Tibial nerve (tissue), 4 donors: ENCODE results near the gene FLACC1. TPM values are rescaled to one million over a fixed set of nuclear protein-coding genes. Genes with fewer than 3 reads are reported as not detected.

Source experiments
- DNase-seq, 2 donors: peaks; one replicate each; pipeline ENCODE4 v3.0.0-alpha.2; 2019; ENCODE audit warnings: low spot score in 2 of 2
- H3K27ac ChIP-seq, 4 donors: fragments of 200-600 bp; sonication (generic) in 3 of 4; one replicate each; pipeline ENCODE4 v1.5.1; 2017 to 2019; ENCODE audit warnings: mild to moderate bottlenecking in 1 of 4
- H3K27me3 ChIP-seq, 2 donors: fragments of 200-600 bp; sonication (generic) in 1 of 2; one replicate each; pipeline versions ENCODE4 v1.5.1 to v1.6.0; 2017 to 2019
- H3K36me3 ChIP-seq, 3 donors: fragments of 200-600 bp; sonication (generic); one replicate each; pipeline ENCODE4 v1.5.1; 2018 to 2019
- H3K4me1 ChIP-seq, 4 donors: fragments of 200-600 bp; sonication (generic) in 3 of 4; one replicate each; pipeline ENCODE4 v1.5.1; 2017 to 2019
- H3K4me3 ChIP-seq, 4 donors: fragments of 200-600 bp; sonication (generic) in 3 of 4; one replicate each; pipeline ENCODE4 v1.5.1; 2017 to 2019; ENCODE audit warnings: mild to moderate bottlenecking in 1 of 4, moderate library complexity in 1 of 4
- H3K9me3 ChIP-seq, 4 donors: fragments of 200-600 bp; sonication (generic) in 3 of 4; one replicate each; pipeline ENCODE4 v1.5.1; 2017 to 2019
- EP300 ChIP-seq, 2 donors: sonication (generic); formaldehyde crosslinking; IDR thresholded peaks; one replicate each; pipeline ENCODE4 v1.6.1; 2017; ENCODE audit warnings: antibody characterized with exemption in 2 of 2, mild to moderate bottlenecking in 1 of 2
- POLR2A ChIP-seq, 2 donors: fragments of 450-650 bp; IDR thresholded peaks; one replicate each; pipeline ENCODE4 v1.6.1; 2017; ENCODE audit warnings: antibody characterized with exemption in 2 of 2, mild to moderate bottlenecking in 2 of 2, moderate library complexity in 2 of 2
- WGBS, 2 donors: methylation state at CpG; one replicate each; pipeline ENCODE4 v1.1.5; 2018; 5-methylcytosine and 5-hydroxymethylcytosine counted together
- total RNA-seq, 4 donors: library from RNA; depleted of rRNA; stranded (reverse); fragments of >200 nt; gene quantifications; one replicate each; pipeline ENCODE4 v1.1.0, GENCODE V29; 2016
- TF ChIP-seq, protein P1 (sequence below), 5 experiments: fragments of 200-600 bp in 3 of 5; fragments of 450-650 bp in 2 of 5; sonication (generic) in 3 of 5; IDR thresholded peaks; one replicate each; pipeline ENCODE4 v1.5.1; 2016 to 2019; ENCODE audit warnings: antibody characterized with exemption in 5 of 5, mild to moderate bottlenecking in 3 of 5, moderate library complexity in 2 of 5

FLACC1 gene
- total RNA-seq, 4 donors from 2014 or later, result 0.66 to 2.1 (median 1.1) TPM

DNA sequence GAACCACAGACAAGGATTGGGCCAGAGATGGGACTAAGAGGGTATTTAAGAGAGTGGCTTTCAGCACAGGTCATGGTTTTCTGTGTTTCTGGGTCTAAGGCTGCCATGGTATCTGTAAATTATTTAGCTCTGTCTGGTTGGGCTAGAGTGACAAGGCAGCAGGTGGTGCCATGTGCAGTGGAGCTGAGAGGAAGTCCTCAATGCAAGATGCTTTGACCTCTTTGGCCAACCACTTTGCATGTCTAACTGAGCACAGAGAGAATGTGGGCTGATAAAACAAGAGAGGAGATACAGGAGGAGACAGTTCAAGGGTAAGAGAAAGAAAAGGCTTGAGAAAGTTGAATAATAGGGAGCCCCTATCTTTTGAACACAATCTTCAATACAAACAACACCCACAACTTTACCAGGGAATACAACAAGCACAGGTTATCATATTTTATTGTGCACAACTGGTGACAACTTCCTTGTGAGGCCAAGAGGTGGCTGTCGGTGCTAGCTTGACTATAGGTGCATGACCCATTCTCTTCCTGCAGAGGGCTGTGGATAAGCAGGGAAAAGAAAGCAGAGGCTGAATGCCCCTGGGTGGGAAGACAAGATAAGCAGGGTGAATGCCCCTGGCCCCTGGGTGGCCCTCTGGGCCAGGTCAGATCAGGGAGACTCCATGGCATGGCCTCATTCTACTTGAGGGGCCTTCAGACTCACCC lies 12.3 kb downstream of the FLACC1 start:
- H3K27ac ChIP-seq, result no peak overlapping the region
- H3K4me1 ChIP-seq, result no peaks in the 10 kb centered on the region
- H3K4me3 ChIP-seq, result no peak overlapping the region
- H3K27me3 ChIP-seq, result no peaks in the 10 kb centered on the region
- no peak for DNase-seq
- TF ChIP-seq POLR2A (IDR thresholded peaks at IDR 0.05) (no peak), EP300 (IDR thresholded peaks at IDR 0.05) (no peak)
- TF ChIP-seq, protein P1, sequence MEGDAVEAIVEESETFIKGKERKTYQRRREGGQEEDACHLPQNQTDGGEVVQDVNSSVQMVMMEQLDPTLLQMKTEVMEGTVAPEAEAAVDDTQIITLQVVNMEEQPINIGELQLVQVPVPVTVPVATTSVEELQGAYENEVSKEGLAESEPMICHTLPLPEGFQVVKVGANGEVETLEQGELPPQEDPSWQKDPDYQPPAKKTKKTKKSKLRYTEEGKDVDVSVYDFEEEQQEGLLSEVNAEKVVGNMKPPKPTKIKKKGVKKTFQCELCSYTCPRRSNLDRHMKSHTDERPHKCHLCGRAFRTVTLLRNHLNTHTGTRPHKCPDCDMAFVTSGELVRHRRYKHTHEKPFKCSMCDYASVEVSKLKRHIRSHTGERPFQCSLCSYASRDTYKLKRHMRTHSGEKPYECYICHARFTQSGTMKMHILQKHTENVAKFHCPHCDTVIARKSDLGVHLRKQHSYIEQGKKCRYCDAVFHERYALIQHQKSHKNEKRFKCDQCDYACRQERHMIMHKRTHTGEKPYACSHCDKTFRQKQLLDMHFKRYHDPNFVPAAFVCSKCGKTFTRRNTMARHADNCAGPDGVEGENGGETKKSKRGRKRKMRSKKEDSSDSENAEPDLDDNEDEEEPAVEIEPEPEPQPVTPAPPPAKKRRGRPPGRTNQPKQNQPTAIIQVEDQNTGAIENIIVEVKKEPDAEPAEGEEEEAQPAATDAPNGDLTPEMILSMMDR (IDR thresholded peaks at IDR 0.05), result no peak
- no peaks in the 10 kb centered on the region for H3K9me3 ChIP-seq
- H3K36me3 ChIP-seq, result peaks cover 0 to 45% (median 0%) of the 10 kb centered on the region in 3 donors
- 58 to 63% methylated on average over 1 of the region's 1 CpG for WGBS, 2 donors

DNA sequence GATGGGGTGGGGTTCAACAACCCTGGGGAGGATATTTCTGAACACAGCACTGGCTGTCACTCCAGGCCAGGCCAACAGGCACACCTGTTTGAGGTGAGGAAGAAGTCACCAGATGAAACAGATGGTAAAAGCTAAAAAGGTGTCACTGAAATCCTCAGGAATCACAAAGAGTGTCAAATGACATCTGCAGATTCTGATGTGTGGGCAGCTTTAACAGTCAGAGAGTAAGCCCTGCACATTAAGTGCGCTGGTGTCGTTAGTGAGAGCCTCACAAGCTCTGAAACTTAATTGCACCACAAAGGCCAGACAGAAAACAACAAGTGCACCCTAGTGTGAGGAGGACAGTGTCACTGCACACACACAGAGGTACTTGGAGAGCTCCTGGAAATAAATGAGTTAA lies 13.6 kb downstream of the FLACC1 start:
- no peak for DNase-seq
- Histone ChIP-seq H3K9me3 (no peaks in the 10 kb centered on the region), H3K4me3 (no peak overlapping the region), H3K27me3 (no peaks in the 10 kb centered on the region), H3K27ac (no peak overlapping the region), H3K36me3 (peaks cover 0 to 45% (median 0%) of the 10 kb centered on the region in 3 donors), H3K4me1 (no peaks in the 10 kb centered on the region)
- TF ChIP-seq, protein P1 (IDR thresholded peaks at IDR 0.05), result no peak
- TF ChIP-seq POLR2A (IDR thresholded peaks at IDR 0.05), result no peak
- no peak for TF ChIP-seq EP300 (IDR thresholded peaks at IDR 0.05)
- 69 to 83% methylated on average over 2 of the region's 2 CpGs for WGBS, 2 donors

DNA sequence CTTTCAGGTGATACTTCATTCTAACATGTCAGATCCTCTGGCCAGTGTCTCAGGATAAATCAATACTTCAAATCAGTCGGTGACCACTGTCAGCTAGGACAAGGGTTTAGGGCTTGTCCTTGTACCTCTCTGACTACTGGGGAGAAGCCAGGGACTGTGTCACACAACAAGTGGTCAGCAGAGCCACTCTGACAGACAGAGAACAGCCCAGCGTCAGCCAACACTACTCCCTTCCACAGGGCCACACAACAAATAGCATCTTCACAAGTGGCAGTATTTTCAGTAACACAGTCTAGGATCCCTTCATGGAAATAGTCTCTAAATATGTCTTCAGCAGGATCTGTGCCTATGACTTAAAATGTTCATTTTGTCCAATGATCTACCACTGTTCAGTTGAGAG lies 14.2 kb downstream of the FLACC1 start:
- H3K4me1 ChIP-seq, result no peaks in the 10 kb centered on the region

DNA sequence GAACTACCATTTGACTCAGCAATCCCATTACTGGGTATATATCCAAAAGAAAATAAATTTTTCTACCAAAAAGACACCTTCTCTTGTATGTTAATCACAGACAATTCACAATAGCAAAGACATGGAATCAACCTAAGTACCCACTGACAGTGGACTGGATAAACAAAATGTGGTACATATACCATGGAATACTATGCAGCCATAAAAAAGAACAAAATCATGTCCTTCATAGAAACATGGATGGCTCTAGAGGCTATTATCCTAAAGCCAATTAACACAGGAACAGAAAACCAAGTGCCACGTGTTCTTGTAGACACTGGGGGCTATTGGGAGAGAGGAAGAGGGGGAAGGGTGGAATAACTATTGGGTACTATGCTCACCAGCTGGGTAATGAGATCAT lies 27.7 kb downstream of the FLACC1 start:
- TF ChIP-seq, protein P1 (IDR thresholded peaks at IDR 0.05), result no peak
- no peak for TF ChIP-seq POLR2A (IDR thresholded peaks at IDR 0.05)
- TF ChIP-seq EP300 (IDR thresholded peaks at IDR 0.05), result no peak
- 38 to 42% methylated on average over 1 of the region's 1 CpG for whole genome bisulfite sequencing, 2 donors
- peaks cover 0 to 4% (median 0%) of the 10 kb centered on the region in 3 donors for H3K36me3 ChIP-seq
- peaks cover 0 to 27% (median 3%) of the 10 kb centered on the region in 4 donors for H3K9me3 ChIP-seq
- DNase-seq, result no peak
- H3K27ac ChIP-seq, result no peak overlapping the region
- H3K4me3 ChIP-seq, result no peak overlapping the region
- H3K4me1 ChIP-seq, result no peaks in the 10 kb centered on the region
- H3K27me3 ChIP-seq, result no peaks in the 10 kb centered on the region

More for the DNA sequence above, 14.2 kb downstream of the FLACC1 start:
- Histone ChIP-seq H3K36me3 (peaks cover 0 to 38% (median 0%) of the 10 kb centered on the region in 3 donors), H3K27ac (no peak overlapping the region), H3K27me3 (no peaks in the 10 kb centered on the region), H3K9me3 (no peaks in the 10 kb centered on the region), H3K4me3 (no peak overlapping the region)
- WGBS, 2 donors, result 79 to 83% methylated on average over 2 of the region's 2 CpGs
- DNase-seq, result no peak
- TF ChIP-seq EP300 (IDR thresholded peaks at IDR 0.05) (no peak), POLR2A (IDR thresholded peaks at IDR 0.05) (no peak)
- TF ChIP-seq, protein P1 (IDR thresholded peaks at IDR 0.05), result no peak

DNA sequence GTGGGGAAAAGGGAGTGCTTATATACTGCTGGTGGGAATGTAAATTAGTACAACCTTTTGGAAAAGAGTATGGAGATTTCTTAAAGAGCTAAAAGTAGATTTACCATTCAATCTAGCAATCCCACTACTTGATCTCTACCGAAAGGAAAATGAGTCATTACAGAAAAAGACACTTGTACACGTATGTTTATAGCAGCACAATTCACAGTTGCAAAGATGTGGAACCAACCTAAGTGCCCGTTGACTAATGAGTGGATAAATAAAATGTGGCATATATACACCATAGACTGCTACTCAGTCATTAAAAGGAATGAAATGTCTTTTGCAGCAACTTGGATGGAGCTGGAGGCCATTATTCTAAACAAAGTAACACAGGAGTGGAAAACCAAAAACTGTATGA lies 29.5 kb downstream of the FLACC1 start:
- DNase-seq, result no peak
- Histone ChIP-seq H3K27ac (no peak overlapping the region), H3K4me3 (no peak overlapping the region), H3K4me1 (no peaks in the 10 kb centered on the region), H3K36me3 (peaks cover 0 to 4% (median 2%) of the 10 kb centered on the region in 3 donors), H3K27me3 (no peaks in the 10 kb centered on the region), H3K9me3 (peaks cover 0 to 42% (median 10%) of the 10 kb centered on the region in 4 donors)
- TF ChIP-seq, protein P1 (IDR thresholded peaks at IDR 0.05), result no peak
- no peak for TF ChIP-seq POLR2A (IDR thresholded peaks at IDR 0.05)
- TF ChIP-seq EP300 (IDR thresholded peaks at IDR 0.05), result no peak
- WGBS, 2 donors, result 87 to 92% methylated on average over 3 of the region's 3 CpGs
